NCI-H1105 (cell line): ENCODE results near the gene NBAS.
"Not testable (repeated sequence)": the region's sequence is repeated elsewhere in the genome, so short reads cannot be mapped to it uniquely, and the experiment has no call there.

Experiments
- DNase-seq: peaks from one replicate; lab custom pipeline; 2025; lab: John Stamatoyannopoulos, UW

NBAS gene

GRCh38 chr2:15559379-15560139 is 1.6 kb downstream of the NBAS start:
- no peak for DNase-seq

GRCh38 chr2:15557887-15558311 is 3.2 kb downstream of the NBAS start:
- DNase-seq: no peak

DNA sequence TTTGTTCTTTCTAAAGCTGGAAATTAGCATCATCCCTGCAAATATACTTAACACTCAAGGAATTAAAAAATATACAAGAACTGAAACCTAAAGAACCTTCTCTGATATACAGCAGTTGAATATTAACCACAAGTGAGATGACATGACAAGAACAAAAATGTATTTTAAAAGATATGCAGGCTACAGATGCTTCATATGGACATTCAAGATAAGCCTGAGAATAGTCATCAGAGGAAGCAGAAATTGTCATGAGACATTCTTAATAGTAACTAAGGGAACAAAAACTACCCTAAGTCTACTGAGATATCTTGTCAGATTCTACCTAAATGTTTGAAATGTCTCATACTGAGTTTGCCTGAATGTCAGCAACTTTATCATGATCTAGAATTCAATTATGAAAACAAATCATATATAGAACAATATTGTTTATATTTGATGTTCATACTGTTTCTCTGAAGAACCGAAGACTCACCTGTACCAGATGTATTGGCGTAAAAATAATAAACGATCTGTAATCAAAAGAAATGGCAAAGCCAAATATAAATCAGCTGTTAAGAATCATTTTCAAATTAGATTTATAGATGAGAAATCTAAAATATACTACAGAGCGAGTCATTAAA is 4.7 kb downstream of the NBAS start:
- DNase-seq: no peak

DNA sequence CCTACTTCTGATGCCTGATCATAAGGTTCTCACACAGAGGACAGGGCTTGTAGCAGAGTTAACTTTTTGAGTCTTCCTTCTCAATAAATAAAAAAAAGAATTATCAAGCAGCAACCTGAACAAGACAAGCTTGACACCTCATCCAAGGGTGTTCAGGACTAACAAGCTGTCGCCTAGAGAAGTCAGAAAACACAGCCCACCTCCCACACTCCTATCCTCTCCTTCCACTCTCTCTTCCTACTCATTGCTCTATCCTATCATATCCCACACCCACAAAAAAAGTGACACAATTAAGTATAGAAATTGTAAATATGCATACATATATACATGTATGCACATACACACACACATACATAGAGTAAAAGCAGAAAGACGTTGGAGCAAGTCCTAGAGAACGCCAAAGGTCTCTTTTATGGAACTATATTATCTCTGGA is 5.4 kb downstream of the NBAS start:
- DNase-seq: no peak

GRCh38 chr2:15554525-15555218 is 6.5 kb downstream of the NBAS start:
- DNase-seq: no peak

DNA sequence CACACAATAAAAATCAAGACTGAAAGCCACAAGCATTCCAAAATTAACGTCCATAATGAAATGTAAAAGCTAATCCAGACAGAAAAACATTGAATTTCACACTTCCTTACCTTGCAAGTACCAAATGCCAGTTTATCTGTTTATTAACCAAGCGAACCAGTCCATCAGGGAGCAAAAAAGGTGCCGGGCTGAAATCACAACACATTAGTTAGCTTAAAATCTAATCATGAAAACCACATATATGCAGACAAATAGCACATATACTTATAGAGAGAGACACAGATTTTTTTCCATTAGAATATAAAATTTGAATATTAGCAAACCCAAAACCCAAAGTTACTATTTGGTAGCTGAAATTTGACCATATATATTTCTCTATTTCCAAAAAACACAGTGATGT is 7.2 kb downstream of the NBAS start:
- no peak for DNase-seq

DNA sequence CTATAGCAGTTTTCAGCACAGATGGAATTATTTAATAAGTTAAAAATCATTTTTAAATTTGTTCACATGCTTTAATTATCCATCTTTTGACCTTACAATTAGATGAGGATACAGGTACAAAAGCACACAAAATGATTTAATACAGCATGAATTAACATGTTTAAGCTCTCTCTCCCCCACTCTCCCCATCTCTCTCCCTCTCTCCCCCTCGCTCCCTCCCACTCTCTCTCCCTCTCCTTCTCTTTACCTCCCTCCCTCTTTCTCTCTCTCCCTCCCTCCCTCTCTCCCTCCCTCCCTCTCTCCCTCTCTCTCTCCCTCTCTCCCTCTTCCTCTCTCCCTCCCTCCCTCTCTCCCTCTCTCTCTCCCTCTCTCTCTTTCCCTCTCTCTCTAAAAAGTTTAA is 7.6 kb downstream of the NBAS start:
- DNase-seq: no peak

DNA sequence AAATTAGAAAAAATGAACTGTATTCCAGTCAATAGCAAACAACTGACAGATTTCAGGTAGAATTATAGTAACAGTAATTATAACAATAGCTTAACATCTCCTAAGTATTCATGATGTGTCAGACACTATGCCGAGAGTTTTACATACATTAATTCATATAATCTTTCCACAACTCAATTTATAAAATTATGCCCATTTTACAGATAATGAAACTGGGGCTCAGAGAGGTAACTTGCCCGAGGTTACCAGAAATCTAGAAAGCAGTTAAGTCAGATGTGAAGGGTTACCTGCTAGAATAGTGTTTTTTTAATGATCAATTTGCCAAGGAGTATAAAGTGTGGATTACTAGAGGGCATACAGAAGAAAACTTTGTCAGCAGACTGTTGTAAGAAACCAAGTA is 12.2 kb downstream of the NBAS start:
- no peak for DNase-seq

DNA sequence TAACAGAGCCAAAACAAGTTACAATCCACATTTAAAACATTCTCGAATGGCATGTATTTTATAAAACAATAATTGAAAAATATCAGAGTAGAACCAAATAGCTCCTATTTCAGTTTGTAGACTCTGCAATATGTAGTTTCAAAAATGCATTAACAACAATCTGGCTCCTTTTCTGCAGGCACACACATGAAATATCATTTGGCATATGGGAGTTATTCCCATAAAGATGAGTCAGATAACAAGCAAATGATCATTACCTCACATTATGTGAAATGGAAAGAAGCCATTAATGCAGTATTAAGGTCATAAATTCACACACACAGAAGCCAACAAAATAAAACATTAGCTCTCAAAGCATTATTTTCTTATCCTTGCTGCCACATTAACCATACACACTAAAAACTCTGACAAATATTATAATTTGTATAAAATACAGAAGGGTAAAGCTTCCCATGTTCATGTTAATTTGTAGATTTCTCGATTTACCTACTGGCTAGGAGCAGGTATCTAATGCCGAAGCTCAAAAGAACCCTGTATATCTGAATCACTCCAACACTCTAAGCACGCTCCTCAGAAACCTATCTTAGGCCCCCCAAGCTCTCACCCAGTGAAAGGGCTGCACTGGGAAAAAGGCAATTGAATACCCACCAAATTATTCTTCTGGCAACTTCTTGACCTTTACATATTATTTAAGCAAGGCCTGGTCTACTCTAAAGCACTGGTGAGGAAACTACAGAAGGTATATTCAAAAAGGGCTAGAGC is 13.8 kb downstream of the NBAS start:
- DNase-seq: no peak

GRCh38 chr2:15546297-15547098 is 14.6 kb downstream of the NBAS start:
- no peak for DNase-seq

GRCh38 chr2:15544227-15544626 is 16.9 kb downstream of the NBAS start:
- no peak for DNase-seq

- no peak for DNase-seq
Observed at GRCh38 chr2:15543541-15543940, 17.6 kb downstream of the NBAS start.

- no peak for DNase-seq
Observed at GRCh38 chr2:15543053-15543452, 18.1 kb downstream of the NBAS start.

DNA sequence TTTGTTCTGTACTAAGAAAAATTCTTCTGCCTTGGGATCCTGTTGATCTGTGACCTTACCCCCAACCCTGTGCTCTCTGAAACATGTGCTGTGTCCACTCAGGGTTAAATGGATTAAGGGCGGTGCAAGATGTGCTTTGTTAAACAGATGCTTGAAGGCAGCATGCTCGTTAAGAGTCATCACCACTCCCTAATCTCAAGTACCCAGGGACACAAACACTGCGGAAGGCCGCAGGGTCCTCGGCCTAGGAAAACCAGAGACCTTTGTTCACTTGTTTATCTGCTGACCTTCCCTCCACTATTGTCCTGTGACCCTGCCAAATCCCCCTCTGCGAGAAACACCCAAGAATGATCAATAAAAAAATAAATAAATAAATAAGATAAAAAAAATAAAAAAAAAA is 18.9 kb downstream of the NBAS start:
- not testable (repeated sequence) for DNase-seq

DNA sequence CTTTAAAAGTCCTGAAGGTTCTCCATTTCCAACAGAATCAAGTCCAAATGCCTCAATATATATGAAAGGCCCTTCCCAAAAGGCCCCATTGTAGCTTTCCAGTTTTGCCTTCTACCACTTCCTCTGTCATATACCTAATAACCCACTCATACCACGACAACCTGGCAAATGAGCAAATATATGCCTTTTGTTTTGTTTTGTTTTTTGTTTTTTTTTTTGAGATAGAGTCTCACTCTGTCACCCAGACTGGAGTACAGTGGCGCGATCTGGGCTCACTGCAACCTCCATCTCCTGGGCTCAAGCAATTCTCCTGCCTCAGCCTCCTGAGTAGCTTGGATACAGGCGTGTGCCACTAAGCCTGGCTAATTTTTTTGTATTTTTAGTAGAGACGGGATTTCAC is 20.6 kb downstream of the NBAS start:
- DNase-seq: not testable (repeated sequence)

DNA sequence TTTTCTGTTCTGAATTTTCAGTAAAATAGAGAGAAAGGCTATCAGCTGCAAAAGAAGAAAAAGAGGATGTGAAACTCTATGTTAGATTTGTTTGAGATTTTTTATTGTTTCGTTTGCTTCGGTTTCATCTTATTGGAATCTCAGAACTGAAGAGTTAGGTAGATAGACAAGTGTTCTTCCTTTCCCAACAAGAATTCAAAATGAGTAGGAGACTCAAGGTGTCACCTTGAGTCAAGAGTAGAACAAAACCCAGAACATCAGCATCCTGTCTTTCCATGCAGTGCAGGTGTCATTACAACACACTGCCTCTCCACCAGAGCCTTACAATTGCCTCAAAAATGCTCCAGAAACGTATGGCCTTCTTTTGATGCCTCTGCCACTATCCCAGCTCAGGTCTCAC is 21.1 kb downstream of the NBAS start:
- DNase-seq: no peak

DNA sequence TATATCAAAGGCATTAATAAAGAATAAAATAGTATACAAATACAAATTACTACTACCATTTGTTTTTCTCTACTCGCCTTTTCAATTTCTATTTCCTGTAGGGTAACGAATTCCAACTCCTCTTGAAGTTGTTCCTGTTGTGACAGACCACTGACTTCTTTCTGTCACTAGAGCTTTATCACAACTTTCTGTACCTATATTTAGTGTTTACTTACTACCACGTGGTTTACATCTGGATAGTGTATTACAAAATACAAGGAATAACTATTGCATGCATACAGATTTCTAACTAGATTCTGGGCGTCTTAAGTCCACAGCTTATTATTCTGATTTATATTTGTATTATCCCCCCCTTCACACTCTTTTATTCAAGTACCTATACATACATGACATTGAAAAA is 22.3 kb downstream of the NBAS start:
- no peak for DNase-seq

GRCh38 chr2:15533860-15534480 is 27.2 kb downstream of the NBAS start:
- DNase-seq: no peak

GRCh38 chr2:15532996-15533395 is 28.1 kb downstream of the NBAS start:
- no peak for DNase-seq

DNA sequence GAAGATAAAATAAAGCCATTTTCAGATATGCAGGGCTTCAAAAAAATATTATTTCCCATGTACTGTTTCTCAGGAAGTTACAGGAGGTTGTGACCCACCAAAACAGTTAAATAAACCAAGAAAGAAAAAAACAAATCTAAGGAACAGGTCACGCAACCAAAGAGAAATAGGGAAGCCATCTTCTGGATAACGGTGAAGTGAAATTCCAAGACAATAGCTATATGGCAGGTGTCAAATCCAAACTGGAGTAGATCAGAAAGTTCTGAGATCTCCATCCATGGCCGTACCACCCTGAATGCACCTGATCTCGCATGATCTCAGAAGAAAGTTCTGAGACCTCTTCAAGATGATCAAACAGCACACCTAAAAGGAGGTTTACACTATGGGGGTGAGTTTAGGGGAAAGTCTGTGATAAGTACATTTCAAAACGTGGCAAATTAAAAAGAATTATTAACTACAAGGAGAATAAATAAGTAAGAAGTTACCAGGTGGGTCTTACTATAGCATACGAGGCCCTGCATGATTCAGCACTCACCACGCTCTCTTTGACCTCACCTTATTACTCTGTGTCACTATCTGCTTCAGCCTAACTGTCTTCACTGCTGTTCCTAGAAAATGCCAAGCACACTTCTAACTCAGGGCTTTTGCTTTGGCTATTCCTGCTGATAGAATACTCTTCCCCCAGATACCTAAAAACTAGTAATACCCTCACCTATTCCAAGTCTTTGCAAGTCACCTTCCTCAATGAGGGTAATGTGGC is 29.9 kb downstream of the NBAS start:
- DNase-seq: no peak
